ENCODE results near the gene CREB3L1. TPM values are rescaled to one million over a fixed set of nuclear protein-coding genes. Genes with fewer than 3 reads are reported as not detected.

Gene CREB3L1
- total and polyA plus RNA-seq, 4 donors: 6.9 to 18.4 (median 9.5) TPM

GRCh38 chr11:46267930-46268329 lies 9.5 kb upstream of the CREB3L1 start:
- Histone ChIP-seq H3K4me3 (ENCODE audit: low read length in 2 of 2) (no peak overlapping the region), H3K27ac (ENCODE audit: low read depth in 1 of 2, low read length in 2 of 2) (no peak overlapping the region), H3K27me3 (ENCODE audit: control insufficient read depth in 1 of 2, insufficient read depth in 2 of 2, low read length in 1 of 2) (no peaks in the 10 kb centered on the region), H3K9me3 (ENCODE audit: control insufficient read depth, low read length) (no peaks in the 10 kb centered on the region), H3K36me3 (ENCODE audit: control insufficient read depth in 1 of 2, insufficient read depth in 2 of 2, low read length in 1 of 2) (no peaks in the 10 kb centered on the region), H3K4me1 (ENCODE audit: control insufficient read depth in 1 of 2, insufficient read depth in 2 of 2, low read length in 2 of 2) (no peaks in the 10 kb centered on the region)
- ATAC-seq (ENCODE audit: low FRiP score) (no peak), DNase-seq (no peak)
- intact Hi-C loops (cut with DNase I): no loop called here

- H3K36me3 ChIP-seq (ENCODE audit: control insufficient read depth in 1 of 2, insufficient read depth in 2 of 2, low read length in 1 of 2): no peaks in the 10 kb centered on the region
- ATAC-seq (ENCODE audit: low FRiP score) (no peak), DNase-seq (no peak)
- WGBS, 2 donors: 93 to 95% methylated on average over 5 of the region's 5 CpGs
- intact Hi-C loops (cut with DNase I): no loop called here
- H3K9me3 ChIP-seq (ENCODE audit: control insufficient read depth, low read length): no peaks in the 10 kb centered on the region
- no peaks in the 10 kb centered on the region for H3K27me3 ChIP-seq (ENCODE audit: control insufficient read depth in 1 of 2, insufficient read depth in 2 of 2, low read length in 1 of 2)
- H3K4me1 ChIP-seq (ENCODE audit: control insufficient read depth in 1 of 2, insufficient read depth in 2 of 2, low read length in 2 of 2): no peaks in the 10 kb centered on the region
- H3K27ac ChIP-seq (ENCODE audit: low read depth in 1 of 2, low read length in 2 of 2): no peak overlapping the region
- no peak overlapping the region for H3K4me3 ChIP-seq (ENCODE audit: low read length in 2 of 2)
Observed at GRCh38 chr11:46270684-46271083, 6.8 kb upstream of the CREB3L1 start.

GRCh38 chr11:46271407-46271806 lies 6.1 kb upstream of the CREB3L1 start:
- Histone ChIP-seq H3K27me3 (ENCODE audit: control insufficient read depth in 1 of 2, insufficient read depth in 2 of 2, low read length in 1 of 2) (no peaks in the 10 kb centered on the region), H3K4me3 (ENCODE audit: low read length in 2 of 2) (no peak overlapping the region), H3K27ac (ENCODE audit: low read depth in 1 of 2, low read length in 2 of 2) (no peak overlapping the region), H3K9me3 (ENCODE audit: control insufficient read depth, low read length) (no peaks in the 10 kb centered on the region), H3K36me3 (ENCODE audit: control insufficient read depth in 1 of 2, insufficient read depth in 2 of 2, low read length in 1 of 2) (no peaks in the 10 kb centered on the region), H3K4me1 (ENCODE audit: control insufficient read depth in 1 of 2, insufficient read depth in 2 of 2, low read length in 2 of 2) (no peaks in the 10 kb centered on the region)
- DNase-seq: no peak
- 100% methylated on average over 1 of the region's 1 CpG for WGBS, 2 donors
- intact Hi-C loops (cut with DNase I): no loop called here
- no peak for ATAC-seq (ENCODE audit: low FRiP score)

GRCh38 chr11:46271875-46272815 lies 5.3 kb upstream of the CREB3L1 start:
- peak overlapping the region; percentile 16 to 86 for H3K27ac ChIP-seq (ENCODE audit: low read depth in 1 of 2, low read length in 2 of 2)
- 87 to 91% methylated on average over 16 of the region's 16 CpGs for WGBS, 2 donors
- H3K4me3 ChIP-seq (ENCODE audit: low read length in 2 of 2): no peak overlapping the region
- intact Hi-C loops (cut with DNase I): no loop called here
- H3K27me3 ChIP-seq (ENCODE audit: control insufficient read depth in 1 of 2, insufficient read depth in 2 of 2, low read length in 1 of 2): no peaks in the 10 kb centered on the region
- H3K9me3 ChIP-seq (ENCODE audit: control insufficient read depth, low read length): no peaks in the 10 kb centered on the region
- ATAC-seq (ENCODE audit: low FRiP score) (no peak), DNase-seq (no peak)
- no peaks in the 10 kb centered on the region for H3K36me3 ChIP-seq (ENCODE audit: control insufficient read depth in 1 of 2, insufficient read depth in 2 of 2, low read length in 1 of 2)
- H3K4me1 ChIP-seq (ENCODE audit: control insufficient read depth in 1 of 2, insufficient read depth in 2 of 2, low read length in 2 of 2): no peaks in the 10 kb centered on the region

GRCh38 chr11:46272816-46273427 lies 4.5 kb upstream of the CREB3L1 start:
- Histone ChIP-seq H3K4me1 (ENCODE audit: control insufficient read depth in 1 of 2, insufficient read depth in 2 of 2, low read length in 2 of 2) (no peaks in the 10 kb centered on the region), H3K27ac (ENCODE audit: low read depth in 1 of 2, low read length in 2 of 2) (peak overlapping the region; percentile 78 to 86), H3K4me3 (ENCODE audit: low read length in 2 of 2) (no peak overlapping the region), H3K27me3 (ENCODE audit: control insufficient read depth in 1 of 2, insufficient read depth in 2 of 2, low read length in 1 of 2) (no peaks in the 10 kb centered on the region), H3K9me3 (ENCODE audit: control insufficient read depth, low read length) (no peaks in the 10 kb centered on the region), H3K36me3 (ENCODE audit: control insufficient read depth in 1 of 2, insufficient read depth in 2 of 2, low read length in 1 of 2) (no peaks in the 10 kb centered on the region)
- intact Hi-C loops (cut with DNase I): no loop called here
- 30 to 39% methylated on average over 9 of the region's 9 CpGs for WGBS, 2 donors
- ATAC-seq (ENCODE audit: low FRiP score) (peak; percentile 88), DNase-seq (peak; percentile 82 to 84)

GRCh38 chr11:46273511-46274205 lies 3.8 kb upstream of the CREB3L1 start:
- DNase-seq: no peak
- intact Hi-C loops (cut with DNase I): no loop called here
- no peaks in the 10 kb centered on the region for H3K4me1 ChIP-seq (ENCODE audit: control insufficient read depth in 1 of 2, insufficient read depth in 2 of 2, low read length in 2 of 2)

GRCh38 chr11:46275964-46276641 lies 1.4 kb upstream of the CREB3L1 start:
- no peak for ATAC-seq (ENCODE audit: low FRiP score)
- DNase-seq: no peak
- 78 to 83% methylated on average over 6 of the region's 6 CpGs for WGBS, 2 donors
- no peaks in the 10 kb centered on the region for H3K27me3 ChIP-seq (ENCODE audit: control insufficient read depth in 1 of 2, insufficient read depth in 2 of 2, low read length in 1 of 2)
- H3K4me3 ChIP-seq (ENCODE audit: low read length in 2 of 2): no peak overlapping the region
- no peak overlapping the region for H3K27ac ChIP-seq (ENCODE audit: low read depth in 1 of 2, low read length in 2 of 2)
- intact Hi-C loops (cut with DNase I): no loop called here
- H3K4me1 ChIP-seq (ENCODE audit: control insufficient read depth in 1 of 2, insufficient read depth in 2 of 2, low read length in 2 of 2): no peaks in the 10 kb centered on the region
- H3K9me3 ChIP-seq (ENCODE audit: control insufficient read depth, low read length): no peaks in the 10 kb centered on the region
- H3K36me3 ChIP-seq (ENCODE audit: control insufficient read depth in 1 of 2, insufficient read depth in 2 of 2, low read length in 1 of 2): no peaks in the 10 kb centered on the region

More at GRCh38 chr11:46273511-46274205, 3.8 kb upstream of the CREB3L1 start:
- Histone ChIP-seq H3K36me3 (ENCODE audit: control insufficient read depth in 1 of 2, insufficient read depth in 2 of 2, low read length in 1 of 2) (no peaks in the 10 kb centered on the region), H3K27ac (ENCODE audit: low read depth in 1 of 2, low read length in 2 of 2) (peak overlapping the region; percentile 69 to 78), H3K4me3 (ENCODE audit: low read length in 2 of 2) (no peak overlapping the region), H3K27me3 (ENCODE audit: control insufficient read depth in 1 of 2, insufficient read depth in 2 of 2, low read length in 1 of 2) (no peaks in the 10 kb centered on the region), H3K9me3 (ENCODE audit: control insufficient read depth, low read length) (no peaks in the 10 kb centered on the region)
- WGBS, 2 donors: 20 to 35% methylated on average over 7 of the region's 7 CpGs
- peak; percentile 15 for ATAC-seq (ENCODE audit: low FRiP score)

- Histone ChIP-seq H3K4me3 (ENCODE audit: low read length in 2 of 2) (peak overlapping the region; percentile 24 to 36), H3K9me3 (ENCODE audit: control insufficient read depth, low read length) (no peaks in the 10 kb centered on the region), H3K36me3 (ENCODE audit: control insufficient read depth in 1 of 2, insufficient read depth in 2 of 2, low read length in 1 of 2) (no peaks in the 10 kb centered on the region), H3K4me1 (ENCODE audit: control insufficient read depth in 1 of 2, insufficient read depth in 2 of 2, low read length in 2 of 2) (no peaks in the 10 kb centered on the region), H3K27me3 (ENCODE audit: control insufficient read depth in 1 of 2, insufficient read depth in 2 of 2, low read length in 1 of 2) (no peaks in the 10 kb centered on the region), H3K27ac (ENCODE audit: low read depth in 1 of 2, low read length in 2 of 2) (no peak overlapping the region)
- no peak for DNase-seq
- 13 to 15% methylated on average over 8 of the region's 8 CpGs for WGBS, 2 donors
- intact Hi-C loops (cut with DNase I): no loop called here
- no peak for ATAC-seq (ENCODE audit: low FRiP score)
Observed at GRCh38 chr11:46277313-46277621, 195 bp upstream of the CREB3L1 start.

Measured in aorta (tissue), 5 donors.